SK-N-SH (cell line): ENCODE data around the gene CLDN10. TPM values are rescaled to one million over a fixed set of nuclear protein-coding genes. Genes with fewer than 3 reads are reported as not detected.

Experiments used
- CTCF ChIA-PET: fragments of 300-600, 350-600 bp; formaldehyde crosslinking; extraction: SDS; loops from one replicate; lab custom pipeline; 2021; lab: Yijun Ruan, JAX
- POLR2A ChIA-PET: fragments of 350-600 bp; sonication (Branson Sonifier 250); formaldehyde crosslinking; extraction: SDS; loops from one replicate; lab custom pipeline; 2020; ENCODE audit warnings: antibody characterized with exemption, inconsistent platforms; lab: Yijun Ruan, JAX
- DNase-seq: peaks from one replicate; pipeline ENCODE4 v3.0.0; 2012
- H2AFZ ChIP-seq: fragments of 200-600 bp; sonication (generic); 2 replicates; pipeline ENCODE4 v1.8.1; 2016; ENCODE audit warnings: antibody characterized with exemption, mild to moderate bottlenecking, low read depth
- H3F3A ChIP-seq: fragments of 200-600 bp; sonication (generic); replicated peaks from 2 replicates; pipeline ENCODE3; 2016; ENCODE audit warnings: antibody characterized with exemption, mild to moderate bottlenecking; ENCODE audit not compliant: insufficient read depth
- H3K27ac ChIP-seq, 2 experiments: fragments of 200-500 bp in 1 of 2; fragments of 200-600 bp in 1 of 2; sonication (Bioruptor generic) in 1 of 2; sonication (generic), shearing (Covaris generic) in 1 of 2; 2 replicates each; pipeline versions ENCODE4 v1.5.1 to v1.6.1; 2014 to 2016; ENCODE audit warnings: low read depth in 2 of 2, inconsistent platforms in 1 of 2, low read length in 1 of 2, mild to moderate bottlenecking in 1 of 2, mixed read lengths in 1 of 2
- H3K27me3 ChIP-seq: fragments of 200-600 bp; sonication (generic), shearing (Covaris generic); 2 replicates; pipeline ENCODE4 v1.6.1; 2016; ENCODE audit warnings: mixed run types; ENCODE audit not compliant: insufficient read depth
- H3K36me3 ChIP-seq, 2 experiments: fragments of 200-500 bp in 1 of 2; fragments of 200-600 bp in 1 of 2; sonication (Bioruptor generic) in 1 of 2; sonication (generic) in 1 of 2; replicated peaks in 1 of 2; 2 replicates each; pipeline versions ENCODE3 to v1.5.1; 2014 to 2016; ENCODE audit warnings: low read length in 1 of 2, mild to moderate bottlenecking in 1 of 2; ENCODE audit not compliant: insufficient read depth in 2 of 2, control insufficient read depth in 1 of 2
- H3K4me1 ChIP-seq, 2 experiments: fragments of 200-500 bp in 1 of 2; fragments of 200-600 bp in 1 of 2; sonication (Bioruptor generic) in 1 of 2; sonication (generic), shearing (Covaris generic) in 1 of 2; 2 replicates each; pipeline versions ENCODE4 v1.5.1 to v1.6.1; 2014 to 2016; ENCODE audit warnings: low read depth in 1 of 2, low read length in 1 of 2, mixed run types in 1 of 2; ENCODE audit not compliant: insufficient read depth in 2 of 2, control insufficient read depth in 1 of 2
- H3K4me2 ChIP-seq: fragments of 200-600 bp; sonication (generic), shearing (Covaris generic); 2 replicates; pipeline ENCODE4 v1.6.1; 2017; ENCODE audit warnings: mixed run types
- H3K4me3 ChIP-seq, 2 experiments: fragments of 200-500 bp in 1 of 2; fragments of 200-600 bp in 1 of 2; sonication (Bioruptor generic) in 1 of 2; sonication (generic), shearing (Covaris generic) in 1 of 2; 2 replicates each; pipeline versions ENCODE4 v1.5.1 to v1.8.1; 2014 to 2016; ENCODE audit warnings: low read depth in 2 of 2, inconsistent platforms in 1 of 2, low read length in 1 of 2, mild to moderate bottlenecking in 1 of 2, mixed read lengths in 1 of 2, moderate library complexity in 1 of 2
- H3K79me2 ChIP-seq: fragments of 200-600 bp; sonication (generic); 2 replicates; pipeline ENCODE4 v1.8.1; 2017; ENCODE audit warnings: mild to moderate bottlenecking; ENCODE audit not compliant: insufficient read depth
- H3K9ac ChIP-seq: fragments of 200-600 bp; sonication (generic); 2 replicates; pipeline ENCODE4 v1.6.1; 2017; ENCODE audit warnings: mixed run types
- H3K9me2 ChIP-seq: fragments of 200-600 bp; sonication (generic); 2 replicates; pipeline ENCODE4 v1.6.1; 2017; ENCODE audit warnings: mixed run types
- H3K9me3 ChIP-seq: fragments of 200-600 bp; sonication (generic); 2 replicates; pipeline ENCODE4 v1.6.1; 2017; ENCODE audit warnings: mixed run types, mild to moderate bottlenecking, moderate library complexity
- H4K20me1 ChIP-seq: fragments of 200-600 bp; sonication (generic); 2 replicates; pipeline ENCODE4 v1.6.1; 2017; ENCODE audit warnings: mild to moderate bottlenecking, mixed run types; ENCODE audit not compliant: insufficient read depth
- ELF1 ChIP-seq: IDR thresholded peaks from 2 replicates; pipeline ENCODE4 v1.4.0; 2012
- FOSL2 ChIP-seq: IDR thresholded peaks from 2 replicates; pipeline ENCODE4 v1.4.0; 2012; ENCODE audit warnings: low read depth, mild to moderate bottlenecking, moderate library complexity, borderline replicate concordance
- FOXM1 ChIP-seq: IDR thresholded peaks from 2 replicates; pipeline ENCODE4 v1.4.0; 2012; ENCODE audit warnings: low read depth, mild to moderate bottlenecking
- GABPA ChIP-seq: IDR thresholded peaks from 2 replicates; pipeline ENCODE4 v1.4.0; 2012; ENCODE audit warnings: low read depth, mild to moderate bottlenecking
- JUND ChIP-seq: IDR thresholded peaks from 2 replicates; pipeline ENCODE4 v1.4.0; 2012
- MAX ChIP-seq: IDR thresholded peaks from 2 replicates; pipeline ENCODE4 v1.4.0; 2012; ENCODE audit warnings: low read depth
- NFIC ChIP-seq: IDR thresholded peaks from 2 replicates; pipeline ENCODE4 v1.4.0; 2012; ENCODE audit warnings: borderline replicate concordance
- POLR2AphosphoS5 ChIP-seq: IDR thresholded peaks from 2 replicates; pipeline ENCODE4 v1.6.1; 2012; ENCODE audit warnings: low read depth, low read length
- RAD21 ChIP-seq: IDR thresholded peaks from 2 replicates; pipeline ENCODE4 v1.6.1; 2012; ENCODE audit warnings: mild to moderate bottlenecking, low read length
- RCOR1 ChIP-seq: fragments of 150-350 bp; IDR thresholded peaks from 2 replicates; pipeline ENCODE4 v1.6.1; 2017; ENCODE audit warnings: antibody characterized with exemption, low read length
- RFX5 ChIP-seq: IDR thresholded peaks from 2 replicates; pipeline ENCODE4 v1.6.1; 2012; ENCODE audit warnings: mild to moderate bottlenecking, improper control_type of control experiment, low read length
- SMC3 ChIP-seq: IDR thresholded peaks from 2 replicates; pipeline ENCODE4 v1.6.1; 2012; ENCODE audit warnings: low read depth, low read length, improper control_type of control experiment
- TAF1 ChIP-seq: IDR thresholded peaks from 2 replicates; pipeline ENCODE4 v1.6.1; 2012; ENCODE audit warnings: low read depth, mild to moderate bottlenecking, low read length, moderate library complexity, borderline replicate concordance
- TCF12 ChIP-seq: IDR thresholded peaks from 2 replicates; pipeline ENCODE4 v1.4.0; 2012
- WGBS: methylation state at CpG from one replicate; pipeline ENCODE4 v1.1.6; 2017; ENCODE audit warnings: low lambda C conversion rate; 5-methylcytosine and 5-hydroxymethylcytosine counted together
- polyA plus RNA-seq, 3 experiments: library from polyadenylated mRNA; depleted of rRNA; stranded (reverse); fragments of >200 nt; gene quantifications; 2 replicates each; pipeline ENCODE4 v1.2.3, GENCODE V29; 2012
- TF ChIP-seq, protein P1 (sequence below): fragments of 200-600 bp; sonication (generic); IDR thresholded peaks from 2 replicates; pipeline ENCODE4 v1.6.1; 2017; ENCODE audit warnings: antibody characterized with exemption, mild to moderate bottlenecking, moderate library complexity
- TF ChIP-seq, protein P2 (sequence below): IDR thresholded peaks from 2 replicates; pipeline ENCODE4 v1.4.0; 2012; ENCODE audit warnings: low read depth, borderline replicate concordance

The CLDN10 gene, protein sequence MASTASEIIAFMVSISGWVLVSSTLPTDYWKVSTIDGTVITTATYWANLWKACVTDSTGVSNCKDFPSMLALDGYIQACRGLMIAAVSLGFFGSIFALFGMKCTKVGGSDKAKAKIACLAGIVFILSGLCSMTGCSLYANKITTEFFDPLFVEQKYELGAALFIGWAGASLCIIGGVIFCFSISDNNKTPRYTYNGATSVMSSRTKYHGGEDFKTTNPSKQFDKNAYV
- polyA plus RNA-seq (2012; rRNA removed) = 0.05 TPM in 1 of 2 replicates, not detected in the other
- polyA plus RNA-seq (2012; cell fraction: cytosol; rRNA removed) = 0.01 and 0.12 TPM in 2 replicates
- polyA plus RNA-seq (2012; cell fraction: nucleus; rRNA removed) = 0.04 TPM in 1 of 2 replicates, not detected in the other

- no peaks in the 10 kb centered on the region for H3K27me3 ChIP-seq
- POLR2A ChIA-PET = no interaction called here
- H3F3A ChIP-seq = no peaks in the 10 kb centered on the region
- H3K9me3 ChIP-seq = no peaks in the 10 kb centered on the region
- CTCF ChIA-PET = interaction anchor here (0.8 to 1.6 kb wide), 4 partner anchors 11 to 16 kb away, joined by 3 to 7 read pairs (median 4); no protein-coding TSS in a partner anchor
- no peak within 1 kb of the TSS for H3K9ac ChIP-seq
- H4K20me1 ChIP-seq = no peaks in the 10 kb centered on the region
- 74% methylated on average over 14 of the region's 70 CpGs for WGBS
- TF ChIP-seq, protein P1, sequence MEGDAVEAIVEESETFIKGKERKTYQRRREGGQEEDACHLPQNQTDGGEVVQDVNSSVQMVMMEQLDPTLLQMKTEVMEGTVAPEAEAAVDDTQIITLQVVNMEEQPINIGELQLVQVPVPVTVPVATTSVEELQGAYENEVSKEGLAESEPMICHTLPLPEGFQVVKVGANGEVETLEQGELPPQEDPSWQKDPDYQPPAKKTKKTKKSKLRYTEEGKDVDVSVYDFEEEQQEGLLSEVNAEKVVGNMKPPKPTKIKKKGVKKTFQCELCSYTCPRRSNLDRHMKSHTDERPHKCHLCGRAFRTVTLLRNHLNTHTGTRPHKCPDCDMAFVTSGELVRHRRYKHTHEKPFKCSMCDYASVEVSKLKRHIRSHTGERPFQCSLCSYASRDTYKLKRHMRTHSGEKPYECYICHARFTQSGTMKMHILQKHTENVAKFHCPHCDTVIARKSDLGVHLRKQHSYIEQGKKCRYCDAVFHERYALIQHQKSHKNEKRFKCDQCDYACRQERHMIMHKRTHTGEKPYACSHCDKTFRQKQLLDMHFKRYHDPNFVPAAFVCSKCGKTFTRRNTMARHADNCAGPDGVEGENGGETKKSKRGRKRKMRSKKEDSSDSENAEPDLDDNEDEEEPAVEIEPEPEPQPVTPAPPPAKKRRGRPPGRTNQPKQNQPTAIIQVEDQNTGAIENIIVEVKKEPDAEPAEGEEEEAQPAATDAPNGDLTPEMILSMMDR = peak; percentile 28; the same call in 1 of the 2 replicates
- no peak for TF ChIP-seq TAF1
- H3K27ac ChIP-seq = no peak within 1 kb of the TSS
- no peak within 1 kb of the TSS for H3K4me2 ChIP-seq
- H3K4me3 ChIP-seq = peak within 1 kb of the TSS in 1 of 2 experiments; percentile 22; a peak in 1 of 4 replicates
- H3K4me1 ChIP-seq = no peaks in the 10 kb centered on the region; a peak in 2 of 4 replicates
- no peaks in the 10 kb centered on the region for H3K79me2 ChIP-seq
- no peaks in the 10 kb centered on the region for H3K36me3 ChIP-seq
- DNase-seq = peak; percentile 93
- H3K9me2 ChIP-seq = no peaks in the 10 kb centered on the region
- H2AFZ ChIP-seq = no peak within 1 kb of the TSS
Measured at GRCh38 chr13:95552539-95553441, at the start of gene CLDN10. Gene CLDN10, plus strand, starts transcription at chr13:95552720. Its CDS starts 34 bp downstream, at chr13:95552754.

GRCh38 chr13:95503662-95504061 lies 48.9 kb upstream of the CLDN10 start:
- Histone ChIP-seq H3K4me3 (no peak overlapping the region), H3K36me3 (no peaks in the 10 kb centered on the region), H3K27ac (no peak overlapping the region), H3F3A (no peaks in the 10 kb centered on the region), H2AFZ (no peak overlapping the region), H4K20me1 (no peaks in the 10 kb centered on the region), H3K79me2 (no peaks in the 10 kb centered on the region), H3K9me3 (no peaks in the 10 kb centered on the region), H3K4me2 (no peak overlapping the region), H3K9ac (no peak overlapping the region), H3K9me2 (no peaks in the 10 kb centered on the region), H3K4me1 (no peaks in the 10 kb centered on the region), H3K27me3 (no peaks in the 10 kb centered on the region)
- CTCF ChIA-PET = interaction anchor here (1.0 to 1.5 kb wide), 4 partner anchors 10 to 99 kb away, joined by 3 to 6 read pairs (median 4); no protein-coding TSS in a partner anchor
- no peak for TF ChIP-seq NFIC
- no peak for TF ChIP-seq ELF1
- TF ChIP-seq, protein P1 = no peak
- TF ChIP-seq RAD21 = no peak
- TF ChIP-seq FOXM1 = no peak
- no peak for TF ChIP-seq JUND
- no peak for TF ChIP-seq RCOR1
- TF ChIP-seq POLR2AphosphoS5 = no peak
- TF ChIP-seq FOSL2 = no peak
- TF ChIP-seq TAF1 = no peak
- no peak for TF ChIP-seq MAX
- TF ChIP-seq TCF12 = no peak
- TF ChIP-seq, protein P2, sequence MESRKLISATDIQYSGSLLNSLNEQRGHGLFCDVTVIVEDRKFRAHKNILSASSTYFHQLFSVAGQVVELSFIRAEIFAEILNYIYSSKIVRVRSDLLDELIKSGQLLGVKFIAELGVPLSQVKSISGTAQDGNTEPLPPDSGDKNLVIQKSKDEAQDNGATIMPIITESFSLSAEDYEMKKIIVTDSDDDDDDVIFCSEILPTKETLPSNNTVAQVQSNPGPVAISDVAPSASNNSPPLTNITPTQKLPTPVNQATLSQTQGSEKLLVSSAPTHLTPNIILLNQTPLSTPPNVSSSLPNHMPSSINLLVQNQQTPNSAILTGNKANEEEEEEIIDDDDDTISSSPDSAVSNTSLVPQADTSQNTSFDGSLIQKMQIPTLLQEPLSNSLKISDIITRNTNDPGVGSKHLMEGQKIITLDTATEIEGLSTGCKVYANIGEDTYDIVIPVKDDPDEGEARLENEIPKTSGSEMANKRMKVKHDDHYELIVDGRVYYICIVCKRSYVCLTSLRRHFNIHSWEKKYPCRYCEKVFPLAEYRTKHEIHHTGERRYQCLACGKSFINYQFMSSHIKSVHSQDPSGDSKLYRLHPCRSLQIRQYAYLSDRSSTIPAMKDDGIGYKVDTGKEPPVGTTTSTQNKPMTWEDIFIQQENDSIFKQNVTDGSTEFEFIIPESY = no peak
- no peak for TF ChIP-seq RFX5
- TF ChIP-seq SMC3 = no peak
- no peak for TF ChIP-seq GABPA
- POLR2A ChIA-PET = no interaction called here
- no peak for DNase-seq
- 43% methylated on average over 1 of the region's 1 CpG for WGBS
